Kidney (tissue), 14 donors: ENCODE results near the gene PPP1R9B. TPM values are rescaled to one million over a fixed set of nuclear protein-coding genes. Genes with fewer than 3 reads are reported as not detected.
A peak's percentile ranks its signal among the peaks of the same experiment; 100 is the strongest.

Source experiments
- DNase-seq, 5 donors: peaks; one replicate each; pipeline ENCODE4 v3.0.0-alpha.2; 2013 to 2020
- FAIRE-seq: peaks from 2 replicates; lab custom pipeline; 2012; peaks lifted over from hg19 to GRCh38; lab: Jason Lieb, UNC
- H3K27ac ChIP-seq, 2 donors: one replicate each; pipeline ENCODE4 v1.7.0; 2013; ENCODE audit warnings: low read depth in 2 of 2, low read length in 2 of 2, inconsistent platforms in 1 of 2
- H3K27me3 ChIP-seq: one replicate; pipeline ENCODE4 v1.7.1; 2013; ENCODE audit warnings: low read length, inconsistent platforms; ENCODE audit not compliant: control insufficient read depth, insufficient read depth
- H3K36me3 ChIP-seq, 3 donors: one replicate each; pipeline versions ENCODE4 v1.7.0 to v1.7.1; 2013; ENCODE audit warnings: low read length in 3 of 3, control low read depth in 1 of 3, inconsistent platforms in 1 of 3; ENCODE audit not compliant: insufficient read depth in 3 of 3, control insufficient read depth in 2 of 3
- H3K4me1 ChIP-seq, 3 donors: one replicate each; pipeline versions ENCODE4 v1.7.0 to v1.7.1; 2013; ENCODE audit warnings: low read length in 3 of 3, inconsistent platforms in 1 of 3, low read depth in 1 of 3; ENCODE audit not compliant: control insufficient read depth in 2 of 3, insufficient read depth in 2 of 3
- H3K4me3 ChIP-seq, 3 donors: one replicate each; pipeline versions ENCODE4 v1.7.0 to v1.8.1; 2013; ENCODE audit warnings: low read length in 3 of 3, control low read depth in 1 of 3, inconsistent platforms in 1 of 3
- H3K9ac ChIP-seq, 3 donors: one replicate each; pipeline versions ENCODE4 v1.7.0 to v1.7.1; 2013; ENCODE audit warnings: low read length in 3 of 3, control low read depth in 1 of 3, inconsistent platforms in 1 of 3
- H3K9me3 ChIP-seq, 3 donors: one replicate each; pipeline versions ENCODE4 v1.7.0 to v1.7.1; 2013; ENCODE audit warnings: low read length in 3 of 3, control low read depth in 1 of 3, inconsistent platforms in 1 of 3; ENCODE audit not compliant: control insufficient read depth in 2 of 3, insufficient read depth in 1 of 3
- CTCF ChIP-seq: IDR thresholded peaks from 3 replicates; pipeline ENCODE4 v1.5.1; 2012; ENCODE audit warnings: mild to moderate bottlenecking, moderate library complexity, borderline replicate concordance; ENCODE audit not compliant: insufficient read depth; ENCODE audit errors: extremely low read depth
- intact Hi-C: fragments of 100-400 bp; cut with DNase I; formaldehyde crosslinking; loops from one replicate; pipeline ENCODE4 v1.11.1; 2022
- polyA plus RNA-seq: library from polyadenylated mRNA; stranded (reverse); fragments of 350-450 nt; fragmentation: Illumina TruSeq; extraction: RNeasy Lipid Tissue Mini Kit (QIAGEN cat#74804); gene quantifications from one replicate; pipeline ENCODE4 v1.2.3, GENCODE V29; 2014; ENCODE audit warnings: low read depth, low replicate concordance; ENCODE audit not compliant: insufficient read depth
- total RNA-seq: library from RNA; stranded (reverse); fragmentation: NEBNext Ultra II Directional; extraction: Animal tissue kit (Norgen Biotek cat#: 25700); gene quantifications from one replicate; pipeline ENCODE4 v1.2.1, GENCODE V29; 2021
- donor health status: control.
- donor health status: control.
- donor health status: control.
- donor health status: control.
- donor health status: control.
- donor health status: DM: yes; HTN: yes; CAD: no.
- donor health status: Normal renal cell carcinoma (clear cell type).

Gene PPP1R9B
- total and polyA plus RNA-seq, 2 donors from 2014 or later = 17.1 to 64.4 TPM

- Histone ChIP-seq H3K4me3 (no peak overlapping the region), H3K27me3 (no peaks in the 10 kb centered on the region), H3K9me3 (no peaks in the 10 kb centered on the region), H3K4me1 (peaks cover 0 to 22% (median 21%) of the 10 kb centered on the region in 3 donors), H3K9ac (peak overlapping the region in 1 of 3 donors; percentile 38), H3K36me3 (peaks cover 1 to 10% (median 8%) of the 10 kb centered on the region in 3 donors), H3K27ac (peak overlapping the region; percentile 56 to 65)
- FAIRE-seq (no peak), DNase-seq (no peak)
- no peak for TF ChIP-seq CTCF
- intact Hi-C loops = no loop called here
These were observed 17.3 kb downstream of the PPP1R9B start for GRCh38 chr17:50133028-50133768.

GRCh38 chr17:50132104-50132794 lies 18.2 kb downstream of the PPP1R9B start:
- FAIRE-seq (no peak), DNase-seq (no peak)
- Histone ChIP-seq H3K27ac (peak overlapping the region in 1 of 2 donors; percentile 60), H3K9ac (peak overlapping the region in 1 of 3 donors; percentile 38), H3K4me1 (peaks cover 0 to 26% (median 21%) of the 10 kb centered on the region in 3 donors), H3K9me3 (no peaks in the 10 kb centered on the region), H3K36me3 (peaks cover 0 to 7% (median 0%) of the 10 kb centered on the region in 3 donors), H3K4me3 (no peak overlapping the region), H3K27me3 (no peaks in the 10 kb centered on the region)
- no peak for TF ChIP-seq CTCF
- intact Hi-C loops = no loop called here

- H3K4me3 ChIP-seq = no peak overlapping the region
- H3K9ac ChIP-seq = no peak overlapping the region
- H3K36me3 ChIP-seq = peaks cover 0 to 3% (median 0%) of the 10 kb centered on the region in 3 donors
- no peaks in the 10 kb centered on the region for H3K9me3 ChIP-seq
- FAIRE-seq = no peak
- no peaks in the 10 kb centered on the region for H3K27me3 ChIP-seq
- peak in 2 of 5 donors; percentile 36 to 76 for DNase-seq
- peaks cover 0 to 26% (median 21%) of the 10 kb centered on the region in 3 donors for H3K4me1 ChIP-seq
- intact Hi-C loops = no loop called here
- TF ChIP-seq CTCF = no peak
- no peak overlapping the region for H3K27ac ChIP-seq
These were observed 19.7 kb downstream of the PPP1R9B start for GRCh38 chr17:50130559-50131305.
